Measurements from ENCODE around the gene MECP2.
A peak's percentile ranks its signal among the peaks of the same experiment; 100 is the strongest.

MECP2 gene

GRCh38 chrX:154059231-154059630, 38.3 kb downstream of the MECP2 start:
- DNase-seq: no peak

- no peak for DNase-seq
Observed at GRCh38 chrX:154058214-154058997, 39.1 kb downstream of the MECP2 start.

GRCh38 chrX:154057791-154058190, 39.7 kb downstream of the MECP2 start:
- no peak for DNase-seq

- DNase-seq: no peak
Observed at GRCh38 chrX:154056770-154057241, 40.7 kb downstream of the MECP2 start.

GRCh38 chrX:154051201-154051810, 46.2 kb downstream of the MECP2 start:
- peak; percentile 69 for DNase-seq

GRCh38 chrX:154050113-154050495, 47.4 kb downstream of the MECP2 start:
- no peak for DNase-seq

- no peak for DNase-seq
Observed at GRCh38 chrX:154049209-154050112, 48.1 kb downstream of the MECP2 start.

GRCh38 chrX:154048398-154048797, 49.1 kb downstream of the MECP2 start:
- DNase-seq: no peak

GRCh38 chrX:154046940-154047610, 50.4 kb downstream of the MECP2 start:
- DNase-seq: no peak

- no peak for DNase-seq
Observed at GRCh38 chrX:154046031-154046781, 51.3 kb downstream of the MECP2 start.

GRCh38 chrX:154044091-154044490, 53.4 kb downstream of the MECP2 start:
- no peak for DNase-seq

- no peak for DNase-seq
Observed at GRCh38 chrX:154043003-154043763, 54.3 kb downstream of the MECP2 start.

GRCh38 chrX:154040863-154041262, 56.7 kb downstream of the MECP2 start:
- no peak for DNase-seq

GRCh38 chrX:154040307-154040756, 57.2 kb downstream of the MECP2 start:
- no peak for DNase-seq

GRCh38 chrX:154039577-154039976, 57.9 kb downstream of the MECP2 start:
- no peak for DNase-seq

- DNase-seq: no peak
Observed at GRCh38 chrX:154038656-154039055, 58.9 kb downstream of the MECP2 start.

GRCh38 chrX:154037754-154038153, 59.8 kb downstream of the MECP2 start:
- no peak for DNase-seq

- no peak for DNase-seq
Observed at GRCh38 chrX:154036513-154036912, 61.0 kb downstream of the MECP2 start.

GRCh38 chrX:154033848-154034247, 63.7 kb downstream of the MECP2 start:
- DNase-seq: no peak

GRCh38 chrX:154032653-154033052, 64.9 kb downstream of the MECP2 start:
- no peak for DNase-seq

- no peak for DNase-seq
Observed at GRCh38 chrX:154032160-154032559, 65.4 kb downstream of the MECP2 start.

Measured in right forelimb (tissue), 1 donor.